GM12878 (cell line): ENCODE data around the gene SLC30A7. TPM values are rescaled to one million over a fixed set of nuclear protein-coding genes. Genes with fewer than 3 reads are reported as not detected.

Experiments
- ATAC-seq: fragments of 200-7000 bp; cut with Tn5 transposase; 3 replicates; pipeline ENCODE4 v1.9.1; 2020; ENCODE audit warnings: mild to moderate bottlenecking, moderate library complexity
- BruUV-seq: library from RNA; stranded (reverse); fragments of 400-500 nt; replicated peaks from 2 replicates; lab custom pipeline; 2021; lab: Mats Ljungman, UMichigan
- CTCF ChIA-PET: fragments of 300-600 bp; sonication (Branson Sonifier 250); formaldehyde crosslinking; extraction: SDS; loops from one replicate; lab custom pipeline; 2021; ENCODE audit warnings: inconsistent platforms; lab: Yijun Ruan, JAX
- POLR2A ChIA-PET: fragments of 350-600 bp; formaldehyde crosslinking; extraction: SDS; loops from one replicate; lab custom pipeline; 2021; ENCODE audit warnings: inconsistent platforms; lab: Charles Lee
- RAD21 ChIA-PET: fragments of 300-600 bp; sonication (Branson Sonifier 250); formaldehyde crosslinking; loops from one replicate; lab custom pipeline; 2023; ENCODE audit warnings: antibody characterized with exemption; ENCODE audit not compliant: unreplicated experiment; lab: Charles Lee
- SMC1A ChIA-PET: fragments of 300-600 bp; sonication (Branson Sonifier 250); formaldehyde crosslinking; loops from one replicate; lab custom pipeline; 2023; ENCODE audit not compliant: unreplicated experiment, uncharacterized antibody; lab: Charles Lee
- DNase-seq: peaks from one replicate; pipeline ENCODE4 v3.0.0-alpha.2; 2011; ENCODE audit warnings: low read depth, low spot score
- FAIRE-seq: peaks from 3 replicates; lab custom pipeline; 2011; peaks lifted over from hg19 to GRCh38; lab: Jason Lieb, UNC
- H2AFZ ChIP-seq: 2 replicates; pipeline ENCODE4 v1.6.0; 2011; ENCODE audit warnings: low read depth, low read length, control low read depth; ENCODE audit not compliant: control insufficient read depth
- H3K27ac ChIP-seq: 2 replicates; pipeline ENCODE4 v1.5.1; 2011; ENCODE audit warnings: control low read depth; ENCODE audit not compliant: control insufficient read depth, insufficient read depth
- H3K27me3 ChIP-seq, 2 experiments: replicated peaks in 1 of 2; 2 replicates each; pipeline versions ENCODE4 v1.6.0 to v1.6.1; 2011; ENCODE audit warnings: low read length in 1 of 2; ENCODE audit not compliant: control insufficient read depth in 2 of 2, insufficient read depth in 2 of 2
- H3K36me3 ChIP-seq, 2 experiments: 2 replicates each; pipeline ENCODE4 v1.5.1; 2011; ENCODE audit warnings: low read length in 1 of 2; ENCODE audit not compliant: control insufficient read depth in 2 of 2, insufficient read depth in 2 of 2
- H3K4me1 ChIP-seq: 2 replicates; pipeline ENCODE4 v1.6.1; 2011; ENCODE audit warnings: mild to moderate bottlenecking, low read length, moderate library complexity, mixed read lengths; ENCODE audit not compliant: control insufficient read depth, insufficient read depth
- H3K4me2 ChIP-seq: 2 replicates; pipeline ENCODE4 v1.6.0; 2011; ENCODE audit warnings: control low read depth; ENCODE audit not compliant: control insufficient read depth, insufficient read depth
- H3K4me3 ChIP-seq: fragments of 200-600 bp; sonication (generic); 2 replicates; pipeline ENCODE4 v1.5.1; 2016
- H3K79me2 ChIP-seq: 2 replicates; pipeline ENCODE4 v1.6.0; 2011; ENCODE audit warnings: low read length; ENCODE audit not compliant: control insufficient read depth, insufficient read depth
- H3K9ac ChIP-seq: 2 replicates; pipeline ENCODE4 v1.8.0; 2011; ENCODE audit warnings: low read length, control low read depth, mixed read lengths; ENCODE audit not compliant: control insufficient read depth, insufficient read depth
- H3K9me3 ChIP-seq: replicated peaks from 3 replicates; pipeline ENCODE4 v1.5.1; 2011; ENCODE audit warnings: mild to moderate bottlenecking, low read length; ENCODE audit not compliant: control insufficient read depth, insufficient read depth
- H4K20me1 ChIP-seq: 2 replicates; pipeline ENCODE4 v1.6.0; 2011; ENCODE audit not compliant: control insufficient read depth, insufficient read depth
- BMI1 ChIP-seq: fragments of 450-650 bp; IDR thresholded peaks from 2 replicates; pipeline ENCODE4 v1.6.1; 2016; ENCODE audit warnings: mild to moderate bottlenecking, moderate library complexity, borderline replicate concordance
- CREM ChIP-seq: IDR thresholded peaks from 2 replicates; pipeline ENCODE4 v1.6.1; 2014; ENCODE audit warnings: antibody characterized with exemption, low read depth
- CTCF ChIP-seq, 3 experiments: IDR thresholded peaks in 2 of 3; conservative IDR thresholded peaks in 1 of 3; 2 replicates each; pipeline ENCODE4 v1.5.1; 2011; ENCODE audit warnings: low read depth in 3 of 3, low read length in 3 of 3, mild to moderate bottlenecking in 3 of 3, control low read depth in 2 of 3, moderate library complexity in 2 of 3, inconsistent platforms in 1 of 3, mixed read lengths in 1 of 3; ENCODE audit not compliant: control insufficient read depth in 2 of 3, insufficient read depth in 1 of 3; ENCODE audit errors: extremely low read depth in 1 of 3
- EGR1 ChIP-seq, 2 experiments: IDR thresholded peaks; 1 replicate in 1 of 2; 2 replicates in 1 of 2; pipeline ENCODE4 v1.6.1; 2011 to 2012; ENCODE audit warnings: low read depth in 2 of 2, low read length in 2 of 2, borderline replicate concordance in 1 of 2, mild to moderate bottlenecking in 1 of 2, moderate library complexity in 1 of 2
- JUNB ChIP-seq: IDR thresholded peaks from 2 replicates; pipeline ENCODE4 v1.6.1; 2016; ENCODE audit warnings: antibody characterized with exemption, mild to moderate bottlenecking
- MLLT1 ChIP-seq: fragments of 450-650 bp; IDR thresholded peaks from 2 replicates; pipeline ENCODE4 v1.6.1; 2016; ENCODE audit warnings: mild to moderate bottlenecking
- RFX5 ChIP-seq: IDR thresholded peaks from 2 replicates; pipeline ENCODE4 v1.6.1; 2011; ENCODE audit warnings: low read depth, low read length, improper control_type of control experiment
- SMAD1 ChIP-seq: fragments of 450-650 bp; IDR thresholded peaks from 2 replicates; pipeline ENCODE4 v1.6.1; 2018; ENCODE audit warnings: mild to moderate bottlenecking, low read depth; ENCODE audit not compliant: partially characterized antibody
- SPI1 ChIP-seq: IDR thresholded peaks from 2 replicates; pipeline ENCODE4 v1.6.1; 2011; ENCODE audit warnings: low read depth, mild to moderate bottlenecking, low read length, moderate library complexity, borderline replicate concordance; ENCODE audit not compliant: insufficient read depth
- SREBF2 ChIP-seq: IDR thresholded peaks from 2 replicates; pipeline ENCODE4 v1.6.1; 2012; ENCODE audit warnings: mild to moderate bottlenecking, low read length
- STAT3 ChIP-seq: IDR thresholded peaks from 2 replicates; pipeline ENCODE4 v1.6.1; 2011; ENCODE audit warnings: low read depth, low read length, improper control_type of control experiment
- ZNF207 ChIP-seq: fragments of 450-650 bp; IDR thresholded peaks from 2 replicates; pipeline ENCODE4 v1.6.1; 2014; ENCODE audit warnings: antibody characterized with exemption, mild to moderate bottlenecking, borderline replicate concordance
- ZNF592 ChIP-seq: fragments of 450-650 bp; IDR thresholded peaks from 2 replicates; pipeline ENCODE4 v1.6.1; 2017; ENCODE audit warnings: mild to moderate bottlenecking, moderate library complexity
- WGBS: methylation state at CpG from one replicate; pipeline ENCODE4 v1.1.6; 2016; ENCODE audit warnings: low lambda C conversion rate; ENCODE audit not compliant: insufficient replicate concordance, insufficient coverage; ENCODE audit errors: missing lambda C conversion rate; 5-methylcytosine and 5-hydroxymethylcytosine counted together
- in situ Hi-C: fragments of 300-500 bp; cut with MboI; formaldehyde crosslinking; loops from 9 replicates; pipeline ENCODE4 v1.14.3; 2018; ENCODE audit warnings: mixed read lengths
- intact Hi-C: fragments of 100-400 bp; cut with micrococcal nuclease; formaldehyde crosslinking; loops from one replicate; pipeline ENCODE4 v1.14.2; 2022; ENCODE audit not compliant: unreplicated experiment
- polyA plus RNA-seq, 11 experiments: library from polyadenylated mRNA; depleted of rRNA in 4 of 11; unstranded in 6 of 11; stranded (reverse) in 5 of 11; fragments of >200 nt; fragmentation: Nextera tagmentation in 4 of 11; fragmentation: Illumina TruSeq in 1 of 11; extraction: Ambion mirVana in 4 of 11; extraction: Trizol in 1 of 11; gene quantifications; 1 replicate in 1 of 11; 2 replicates in 10 of 11; pipeline versions ENCODE4 v1.2.1 to v1.2.3, GENCODE V29; 2011 to 2016; ENCODE audit warnings: inconsistent platforms in 2 of 11, missing spikeins in 2 of 11, low read depth in 1 of 11
- total RNA-seq, 4 experiments: library from RNA; depleted of rRNA in 3 of 4; stranded (reverse); fragments of >200 nt in 3 of 4; fragmentation: Illumina TruSeq in 1 of 4; extraction: Trizol in 1 of 4; gene quantifications; 2 replicates each; pipeline versions ENCODE4 v1.2.1 to v1.2.3, GENCODE V29; 2013 to 2021
- TF ChIP-seq, protein P1 (sequence below): IDR thresholded peaks from 2 replicates; pipeline ENCODE4 v1.6.1; 2011; ENCODE audit warnings: borderline replicate concordance, low read depth, mild to moderate bottlenecking, moderate library complexity, low read length; ENCODE audit not compliant: insufficient read depth, poor library complexity, severe bottlenecking

SLC30A7 gene
- total and polyA plus RNA-seq, 10 of the 15 experiments (the other 5 are each of a cell fraction or from before 2014, with no cell fraction given) = 4.4 to 23.3 (median 16.9) TPM

GRCh38 chr1:101000131-101000873, 104.4 kb downstream of the SLC30A7 start:
- DNase-seq (no peak), FAIRE-seq (peak; percentile 35), ATAC-seq (no peak)
- H3K79me2 ChIP-seq = no peaks in the 10 kb centered on the region
- no peaks in the 10 kb centered on the region for H4K20me1 ChIP-seq
- ChIA-PET CTCF (no interaction called here), RAD21 (no interaction called here), SMC1A (interaction anchor here (2.2 kb wide), 1 partner anchor 9 kb away, joined by 6 read pairs; no protein-coding TSS in a partner anchor), POLR2A (no interaction called here)
- no peaks in the 10 kb centered on the region for H3K27me3 ChIP-seq
- in situ Hi-C loops = no loop called here
- BruUV-seq = no TSS peak
- no peaks in the 10 kb centered on the region for H3K9me3 ChIP-seq
- WGBS = 100% methylated on average over 2 of the region's 2 CpGs
- no peak overlapping the region for H2AFZ ChIP-seq
- no peak overlapping the region for H3K27ac ChIP-seq
- H3K9ac ChIP-seq = no peak overlapping the region
- intact Hi-C loops = no loop called here
- H3K36me3 ChIP-seq = peaks cover 0 to 6% of the 10 kb centered on the region in 2 experiments; a peak in 1 of 4 replicates
- peaks cover 11% of the 10 kb centered on the region; the same call in 1 of the 2 replicates for H3K4me1 ChIP-seq
- no peak overlapping the region for H3K4me2 ChIP-seq
- H3K4me3 ChIP-seq = no peak overlapping the region
- no peak for TF ChIP-seq ZNF207
- TF ChIP-seq SMAD1 = no peak
- TF ChIP-seq SPI1 = no peak
- no peak for TF ChIP-seq EGR1 (IDR thresholded peaks at IDR 0.05; ENCODE audit: borderline replicate concordance in 1 of 2, low read depth in 2 of 2, low read length in 2 of 2)
- TF ChIP-seq CREM = no peak
- no peak for TF ChIP-seq SREBF2
- TF ChIP-seq CTCF (IDR thresholded peaks at IDR 0.05 in 2 of 3, conservative IDR thresholded peaks at IDR 0.05 in 1 of 3; ENCODE audit: control insufficient read depth in 2 of 3, extremely low read depth in 1 of 3, insufficient read depth in 1 of 3, low read depth in 3 of 3, low read length in 3 of 3) = no peak
- TF ChIP-seq MLLT1 = no peak
- TF ChIP-seq ZNF592 = no peak
- no peak for TF ChIP-seq STAT3
- no peak for TF ChIP-seq JUNB
- TF ChIP-seq, protein P1, sequence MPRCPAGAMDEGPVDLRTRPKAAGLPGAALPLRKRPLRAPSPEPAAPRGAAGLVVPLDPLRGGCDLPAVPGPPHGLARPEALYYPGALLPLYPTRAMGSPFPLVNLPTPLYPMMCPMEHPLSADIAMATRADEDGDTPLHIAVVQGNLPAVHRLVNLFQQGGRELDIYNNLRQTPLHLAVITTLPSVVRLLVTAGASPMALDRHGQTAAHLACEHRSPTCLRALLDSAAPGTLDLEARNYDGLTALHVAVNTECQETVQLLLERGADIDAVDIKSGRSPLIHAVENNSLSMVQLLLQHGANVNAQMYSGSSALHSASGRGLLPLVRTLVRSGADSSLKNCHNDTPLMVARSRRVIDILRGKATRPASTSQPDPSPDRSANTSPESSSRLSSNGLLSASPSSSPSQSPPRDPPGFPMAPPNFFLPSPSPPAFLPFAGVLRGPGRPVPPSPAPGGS = no peak
- TF ChIP-seq RFX5 = no peak
- TF ChIP-seq BMI1 = no peak
